Panc1 (cell line): ENCODE data around the gene DCTN3. TPM values are rescaled to one million over a fixed set of nuclear protein-coding genes. Genes with fewer than 3 reads are reported as not detected.

Experiments used
- ATAC-seq: fragments of 200-7000 bp; cut with Tn5 transposase; 2 replicates; pipeline ENCODE4 v1.9.1; 2020; ENCODE audit warnings: mild to moderate bottlenecking, moderate library complexity
- BruUV-seq: library from RNA; stranded (reverse); fragments of 400-500 nt; replicated peaks from 2 replicates; lab custom pipeline; 2021; lab: Mats Ljungman, UMichigan
- CTCF ChIA-PET: fragments of 300-600 bp; sonication (Branson Sonifier 250); formaldehyde crosslinking; loops from one replicate; lab custom pipeline; 2022; ENCODE audit warnings: antibody characterized with exemption; lab: Charles Lee
- POLR2A ChIA-PET: fragments of 300-600 bp; sonication (Branson Sonifier 250); formaldehyde crosslinking; loops from one replicate; lab custom pipeline; 2022; ENCODE audit warnings: antibody characterized with exemption; lab: Charles Lee
- DNase-seq: peaks from one replicate; pipeline ENCODE4 v3.0.0-alpha.2; 2010; ENCODE audit warnings: low read depth, low spot score
- H3K27ac ChIP-seq: 2 replicates; pipeline ENCODE4 v1.5.1; 2011; ENCODE audit warnings: mild to moderate bottlenecking, low read length, inconsistent platforms
- H3K27me3 ChIP-seq: fragments of 200-500 bp; sonication (Bioruptor generic); 2 replicates; pipeline ENCODE4 v1.6.0; 2014; ENCODE audit warnings: low read length, inconsistent platforms; ENCODE audit not compliant: control insufficient read depth, insufficient read depth
- H3K36me3 ChIP-seq: fragments of 200-500 bp; sonication (Bioruptor generic); 2 replicates; pipeline ENCODE4 v1.5.1; 2014; ENCODE audit warnings: inconsistent platforms, mild to moderate bottlenecking, low read length, moderate library complexity; ENCODE audit not compliant: control insufficient read depth, insufficient read depth
- H3K4me1 ChIP-seq: 2 replicates; pipeline ENCODE4 v1.5.1; 2011; ENCODE audit warnings: inconsistent platforms, mild to moderate bottlenecking, low read length, moderate library complexity; ENCODE audit not compliant: control insufficient read depth, insufficient read depth
- H3K4me3 ChIP-seq, 2 experiments: 2 replicates each; pipeline ENCODE4 v1.5.1; 2011 to 2012; ENCODE audit warnings: low read depth in 2 of 2, low read length in 2 of 2, mild to moderate bottlenecking in 2 of 2, inconsistent platforms in 1 of 2, moderate library complexity in 1 of 2
- H3K9me3 ChIP-seq: fragments of 200-500 bp; sonication (Bioruptor generic); 2 replicates; pipeline ENCODE4 v1.5.1; 2014; ENCODE audit warnings: low read depth, mild to moderate bottlenecking, inconsistent platforms, low read length, moderate library complexity; ENCODE audit not compliant: control insufficient read depth, insufficient read depth
- CTCF ChIP-seq: fragments of 450-650 bp; IDR thresholded peaks from 2 replicates; pipeline ENCODE4 v1.5.1; 2017; ENCODE audit warnings: mild to moderate bottlenecking
- POLR2AphosphoS5 ChIP-seq: IDR thresholded peaks from 2 replicates; pipeline ENCODE4 v1.6.1; 2012; ENCODE audit warnings: mild to moderate bottlenecking, low read depth, low read length, moderate library complexity
- REST ChIP-seq, 2 experiments: IDR thresholded peaks; 2 replicates each; pipeline ENCODE4 v1.6.1; 2011 to 2012; ENCODE audit warnings: low read depth in 2 of 2, control low read depth in 1 of 2, low read length in 1 of 2, mild to moderate bottlenecking in 1 of 2, moderate library complexity in 1 of 2; ENCODE audit not compliant: insufficient read depth in 1 of 2
- SIN3A ChIP-seq: IDR thresholded peaks from 2 replicates; pipeline ENCODE4 v1.6.1; 2012; ENCODE audit warnings: low read depth, mild to moderate bottlenecking, low read length, moderate library complexity, borderline replicate concordance; ENCODE audit not compliant: insufficient read depth
- TCF7L2 ChIP-seq: IDR thresholded peaks from 2 replicates; pipeline ENCODE4 v1.6.1; 2011; ENCODE audit warnings: mild to moderate bottlenecking, low read depth, low read length, inconsistent platforms
- in situ Hi-C: cut with HindIII; loops from 2 replicates; pipeline ENCODE4 v1.10.0; 2016; ENCODE audit warnings: low sequenced_read_pairs, low pct_unique_long_range_greater_than_20kb
- intact Hi-C: fragments of 100-400 bp; cut with micrococcal nuclease; formaldehyde crosslinking; loops from one replicate; pipeline ENCODE4 v1.10.0; 2022; ENCODE audit not compliant: unreplicated experiment
- total RNA-seq: library from RNA; stranded (reverse); gene quantifications from one replicate; pipeline ENCODE4 v1.2.1, GENCODE V29; 2021; ENCODE audit not compliant: unreplicated experiment

Gene DCTN3
- total RNA-seq, 1 experiment from 2014 or later, result 110 TPM

- ChIA-PET CTCF (interaction anchor here (0.7 to 2.5 kb wide), 2 partner anchors 22 to 177 kb away, joined by 6 to 12 read pairs; no protein-coding TSS in a partner anchor), POLR2A (no interaction called here)
- TF ChIP-seq REST (IDR thresholded peaks at IDR 0.05; ENCODE audit: insufficient read depth in 1 of 2, low read depth in 2 of 2, low read length in 1 of 2) (no peak), POLR2AphosphoS5 (no peak), CTCF (no peak), SIN3A (no peak), TCF7L2 (no peak)
- in situ Hi-C loops, result no loop called here
- no peaks in the 10 kb centered on the region for H3K9me3 ChIP-seq
- H3K36me3 ChIP-seq, result no peaks in the 10 kb centered on the region
- no peaks in the 10 kb centered on the region for H3K4me1 ChIP-seq
- no peak for DNase-seq
- no TSS peak for BruUV-seq
- H3K27ac ChIP-seq, result no peak overlapping the region
- intact Hi-C loops, result no loop called here
- ATAC-seq, result no peak
- H3K4me3 ChIP-seq, result no peak overlapping the region
- no peaks in the 10 kb centered on the region for H3K27me3 ChIP-seq
Measured at GRCh38 chr9:34581318-34581717, 39.0 kb downstream of the DCTN3 start.

GRCh38 chr9:34580358-34580757 is 39.9 kb downstream of the DCTN3 start:
- no TSS peak for BruUV-seq

More at GRCh38 chr9:34580358-34580757, 39.9 kb downstream of the DCTN3 start:
- Histone ChIP-seq H3K27me3 (no peaks in the 10 kb centered on the region), H3K4me3 (no peak overlapping the region), H3K9me3 (no peaks in the 10 kb centered on the region), H3K4me1 (no peaks in the 10 kb centered on the region), H3K36me3 (no peaks in the 10 kb centered on the region), H3K27ac (no peak overlapping the region)
- TF ChIP-seq SIN3A, result no peak
- no peak for TF ChIP-seq CTCF
- TF ChIP-seq POLR2AphosphoS5, result no peak
- TF ChIP-seq REST (IDR thresholded peaks at IDR 0.05; ENCODE audit: insufficient read depth in 1 of 2, low read depth in 2 of 2, low read length in 1 of 2), result no peak
- TF ChIP-seq TCF7L2, result no peak
- POLR2A ChIA-PET, result no interaction called here
- CTCF ChIA-PET, result interaction anchor here (0.6 to 1.4 kb wide), 3 partner anchors 11 to 37 kb away, joined by 3 to 4 read pairs (median 4); no protein-coding TSS in a partner anchor
- in situ Hi-C loops, result no loop called here
- intact Hi-C loops, result no loop called here
- DNase-seq, result no peak
- no peak for ATAC-seq
